Breast epithelium (tissue), 3 donors: ENCODE data around the gene CD300A.

Source experiments
- CTCF ChIP-seq, 3 donors: fragments of 450-650 bp; IDR thresholded peaks; one replicate each; pipeline ENCODE4 v1.5.1; 2016 to 2017; ENCODE audit warnings: antibody characterized with exemption in 3 of 3, mild to moderate bottlenecking in 3 of 3, moderate library complexity in 3 of 3
- POLR2A ChIP-seq: fragments of 450-650 bp; IDR thresholded peaks from one replicate; pipeline ENCODE4 v1.6.1; 2016; ENCODE audit warnings: antibody characterized with exemption, mild to moderate bottlenecking, moderate library complexity
- POLR2AphosphoS5 ChIP-seq, 3 donors: sonication (generic); formaldehyde crosslinking; IDR thresholded peaks; one replicate each; pipeline ENCODE4 v1.6.1; 2017; ENCODE audit warnings: antibody characterized with exemption in 3 of 3

GRCh38 chr17:74453665-74454196 lies 12.7 kb upstream of the CD300A start:
- TF ChIP-seq CTCF (IDR thresholded peaks at IDR 0.05) (no peak), POLR2A (no peak), POLR2AphosphoS5 (IDR thresholded peaks at IDR 0.05) (no peak)
